HEK293 (cell line): ENCODE data around the gene HPSE2.
A peak's percentile ranks its signal among the peaks of the same experiment; 100 is the strongest.

Experiments used
- CTCF ChIA-PET: fragments of 350-600 bp; formaldehyde crosslinking; extraction: SDS; loops from one replicate; lab custom pipeline; 2021; ENCODE audit warnings: antibody characterized with exemption; lab: Yijun Ruan, JAX
- POLR2A ChIA-PET: fragments of 300-600 bp; formaldehyde crosslinking; extraction: SDS; loops from one replicate; lab custom pipeline; 2020; ENCODE audit warnings: antibody characterized with exemption, inconsistent platforms; lab: Yijun Ruan, JAX
- H3K27ac ChIP-seq: fragments of 200-500 bp; sonication (Bioruptor generic); 2 replicates; pipeline ENCODE4 v1.5.1; 2014; ENCODE audit warnings: low read depth, low read length, control low read depth, inconsistent platforms; ENCODE audit errors: extremely low read depth
- H3K36me3 ChIP-seq, 2 experiments: fragments of 200-500 bp in 1 of 2; sonication (Bioruptor generic) in 1 of 2; 1 replicate in 1 of 2; 2 replicates in 1 of 2; pipeline ENCODE4 v1.5.1; 2014 to 2017; ENCODE audit warnings: inconsistent platforms in 2 of 2, low read length in 2 of 2; ENCODE audit not compliant: control insufficient read depth in 2 of 2, insufficient read depth in 1 of 2
- H3K4me1 ChIP-seq: fragments of 200-500 bp; sonication (Bioruptor generic); 2 replicates; pipeline ENCODE4 v1.5.1; 2014; ENCODE audit warnings: mild to moderate bottlenecking, low read length, inconsistent platforms; ENCODE audit not compliant: control insufficient read depth, insufficient read depth
- H3K4me3 ChIP-seq: 2 replicates; pipeline ENCODE4 v1.5.1; 2011; ENCODE audit warnings: low read depth, mild to moderate bottlenecking, control low read depth, low read length, moderate library complexity
- H3K9me3 ChIP-seq: fragments of 200-500 bp; sonication (Bioruptor generic); 2 replicates; pipeline ENCODE4 v1.5.1; 2014; ENCODE audit warnings: low read depth, low read length, inconsistent platforms; ENCODE audit not compliant: control insufficient read depth, insufficient read depth
- ELK4 ChIP-seq: IDR thresholded peaks from 2 replicates; pipeline ENCODE4 v1.6.1; 2011; ENCODE audit warnings: mild to moderate bottlenecking, low read depth, low read length, borderline replicate concordance
- GLI2 ChIP-seq: fragments of 450-650 bp; formaldehyde crosslinking; IDR thresholded peaks from 2 replicates; pipeline ENCODE4; 2017; ENCODE audit warnings: missing biosample characterization, missing genetic modification characterization, low read depth, borderline replicate concordance
- HOXA7 ChIP-seq: sonication (generic); formaldehyde crosslinking; IDR thresholded peaks from 2 replicates; pipeline ENCODE4 v1.8.1; 2022; ENCODE audit warnings: missing genetic modification reagents, borderline replicate concordance
- MYNN ChIP-seq: fragments of 450-650 bp; formaldehyde crosslinking; IDR thresholded peaks from 2 replicates; pipeline ENCODE4 v1.5.1; 2016; ENCODE audit warnings: missing biosample characterization, missing genetic modification characterization, borderline replicate concordance
- SETDB1 ChIP-seq: IDR thresholded peaks from one replicate; pipeline ENCODE4 v1.6.1; 2017; ENCODE audit warnings: mild to moderate bottlenecking, low read length, moderate library complexity, mixed read lengths; ENCODE audit not compliant: insufficient read length
- ZBTB20 ChIP-seq: fragments of 450-650 bp; formaldehyde crosslinking; IDR thresholded peaks from 2 replicates; pipeline ENCODE4 v1.5.1; 2016; ENCODE audit warnings: missing biosample characterization, missing genetic modification characterization
- ZFP69B ChIP-seq: fragments of 450-650 bp; formaldehyde crosslinking; IDR thresholded peaks from 2 replicates; pipeline ENCODE4 v1.5.1; 2016; ENCODE audit warnings: missing biosample characterization, missing genetic modification characterization
- ZNF121 ChIP-seq: fragments of 450-650 bp; formaldehyde crosslinking; IDR thresholded peaks from 2 replicates; pipeline ENCODE4 v1.5.1; 2016; ENCODE audit warnings: missing biosample characterization, missing genetic modification characterization
- ZNF138 ChIP-seq: fragments of 450-650 bp; formaldehyde crosslinking; IDR thresholded peaks from 2 replicates; pipeline ENCODE4 v1.5.1; 2016; ENCODE audit warnings: missing biosample characterization, missing genetic modification characterization, borderline replicate concordance
- ZNF16 ChIP-seq: fragments of 450-650 bp; formaldehyde crosslinking; IDR thresholded peaks from 2 replicates; pipeline ENCODE4 v1.5.1; 2016; ENCODE audit warnings: low read depth, missing biosample characterization, missing genetic modification characterization
- ZNF2 ChIP-seq: fragments of 450-650 bp; formaldehyde crosslinking; IDR thresholded peaks from 2 replicates; pipeline ENCODE4 v1.5.1; 2016; ENCODE audit warnings: missing biosample characterization, missing genetic modification characterization
- ZNF266 ChIP-seq: fragments of 450-650 bp; formaldehyde crosslinking; IDR thresholded peaks from 2 replicates; pipeline ENCODE4 v1.5.1; 2016; ENCODE audit warnings: missing biosample characterization, missing genetic modification characterization, low read depth
- ZNF280C ChIP-seq: fragments of 450-650 bp; formaldehyde crosslinking; IDR thresholded peaks from 2 replicates; pipeline ENCODE4 v1.5.1; 2016; ENCODE audit warnings: missing biosample characterization, missing genetic modification characterization
- ZNF513 ChIP-seq: fragments of 450-650 bp; IDR thresholded peaks from 2 replicates; pipeline ENCODE4 v1.5.1; 2018; ENCODE audit warnings: missing biosample characterization, missing genetic modification characterization
- ZNF514 ChIP-seq: fragments of 450-650 bp; formaldehyde crosslinking; IDR thresholded peaks from 2 replicates; pipeline ENCODE4 v1.5.1; 2016; ENCODE audit warnings: missing biosample characterization, missing genetic modification characterization
- ZNF549 ChIP-seq: fragments of 450-650 bp; IDR thresholded peaks from 2 replicates; pipeline ENCODE4 v1.5.1; 2018; ENCODE audit warnings: missing biosample characterization, missing genetic modification characterization, mild to moderate bottlenecking, inconsistent platforms, moderate library complexity
- ZNF645 ChIP-seq: fragments of 450-650 bp; formaldehyde crosslinking; IDR thresholded peaks from 2 replicates; pipeline ENCODE4; 2016; ENCODE audit warnings: missing biosample characterization, missing genetic modification characterization
- ZNF677 ChIP-seq: fragments of 450-650 bp; IDR thresholded peaks from 2 replicates; pipeline ENCODE4 v1.5.0; 2018; ENCODE audit warnings: missing biosample characterization, mild to moderate bottlenecking, missing genetic modification characterization, moderate library complexity
- ZXDB ChIP-seq: fragments of 450-650 bp; formaldehyde crosslinking; IDR thresholded peaks from 2 replicates; pipeline ENCODE4 v1.5.1; 2016; ENCODE audit warnings: missing biosample characterization, missing genetic modification characterization
- TF ChIP-seq, protein P1 (sequence below): fragments of 450-650 bp; formaldehyde crosslinking; IDR thresholded peaks from 2 replicates; pipeline ENCODE4 v1.5.1; 2016; ENCODE audit warnings: missing biosample characterization, missing genetic modification characterization

HPSE2 gene

GRCh38 chr10:98599032-98599610 is 636.5 kb downstream of the HPSE2 start:
- H3K36me3 ChIP-seq: no peaks in the 10 kb centered on the region
- H3K9me3 ChIP-seq: no peaks in the 10 kb centered on the region; the same call in 1 of the 2 replicates
- POLR2A ChIA-PET: no interaction called here

DNA sequence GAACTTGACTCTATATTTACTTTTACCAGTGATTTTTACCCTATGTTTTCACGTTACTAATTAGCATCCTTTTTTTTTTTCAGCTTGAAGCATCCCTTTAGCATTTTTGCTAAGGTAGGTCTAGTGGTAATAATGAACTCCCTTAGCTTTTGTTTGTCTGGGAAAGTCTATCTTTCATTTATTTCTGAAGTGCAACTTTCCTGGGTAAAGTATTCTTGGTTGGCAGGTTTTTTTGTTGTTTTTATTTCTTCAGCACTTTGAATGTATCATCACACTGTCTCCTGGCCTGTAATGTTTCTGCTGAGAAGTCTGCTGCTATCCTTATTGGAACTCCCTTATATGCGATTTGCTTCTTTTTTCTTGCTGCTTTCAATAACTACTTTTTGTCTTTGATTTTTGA is 639.2 kb downstream of the HPSE2 start:
- H3K9me3 ChIP-seq: no peaks in the 10 kb centered on the region; the same call in 1 of the 2 replicates
- POLR2A ChIA-PET: no interaction called here

More at GRCh38 chr10:98599032-98599610, 636.5 kb downstream of the HPSE2 start:
- no peak overlapping the region for H3K27ac ChIP-seq
- H3K4me1 ChIP-seq: no peaks in the 10 kb centered on the region
- CTCF ChIA-PET: interaction anchor here (0.6 kb wide), 1 partner anchor 173 kb away, joined by 3 read pairs; no protein-coding TSS in a partner anchor
- no peak for TF ChIP-seq MYNN
- TF ChIP-seq ZNF677 (tag by site-specific recombination): no peak
- no peak for TF ChIP-seq ZXDB (tag by site-specific recombination)
- no peak for TF ChIP-seq ZNF280C (tag by site-specific recombination)
- no peak for TF ChIP-seq ELK4
- TF ChIP-seq ZFP69B: no peak
- TF ChIP-seq ZNF513 (tag by site-specific recombination): no peak
- TF ChIP-seq HOXA7 (CRISPR knock-in tag): no peak
- TF ChIP-seq ZNF2 (tag by site-specific recombination): no peak
- TF ChIP-seq ZNF121: no peak
- TF ChIP-seq ZNF514: no peak
- no peak for TF ChIP-seq ZBTB20 (tag by site-specific recombination)
- no peak for TF ChIP-seq ZNF549 (tag by site-specific recombination)
- no peak for TF ChIP-seq ZNF138 (tag by site-specific recombination)
- no peak for TF ChIP-seq ZNF645 (tag by site-specific recombination)
- TF ChIP-seq GLI2 (tag by site-specific recombination): no peak
- no peak for TF ChIP-seq ZNF266 (tag by site-specific recombination)
- H3K4me3 ChIP-seq: no peak overlapping the region

More for the DNA sequence above, 639.2 kb downstream of the HPSE2 start:
- Histone ChIP-seq H3K27ac (no peak overlapping the region), H3K4me3 (no peak overlapping the region), H3K36me3 (no peaks in the 10 kb centered on the region), H3K4me1 (no peaks in the 10 kb centered on the region)
- CTCF ChIA-PET: interaction anchor here (0.5 kb wide), 1 partner anchor 549 kb away, joined by 4 read pairs; no protein-coding TSS in a partner anchor
- TF ChIP-seq SETDB1: peak; percentile 94
- TF ChIP-seq, protein P1, sequence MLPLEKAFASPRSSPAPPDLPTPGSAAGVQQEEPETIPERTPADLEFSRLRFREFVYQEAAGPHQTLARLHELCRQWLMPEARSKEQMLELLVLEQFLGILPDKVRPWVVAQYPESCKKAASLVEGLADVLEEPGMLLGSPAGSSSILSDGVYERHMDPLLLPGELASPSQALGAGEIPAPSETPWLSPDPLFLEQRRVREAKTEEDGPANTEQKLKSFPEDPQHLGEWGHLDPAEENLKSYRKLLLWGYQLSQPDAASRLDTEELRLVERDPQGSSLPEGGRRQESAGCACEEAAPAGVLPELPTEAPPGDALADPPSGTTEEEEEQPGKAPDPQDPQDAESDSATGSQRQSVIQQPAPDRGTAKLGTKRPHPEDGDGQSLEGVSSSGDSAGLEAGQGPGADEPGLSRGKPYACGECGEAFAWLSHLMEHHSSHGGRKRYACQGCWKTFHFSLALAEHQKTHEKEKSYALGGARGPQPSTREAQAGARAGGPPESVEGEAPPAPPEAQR (tag by site-specific recombination): no peak
- TF ChIP-seq ZNF16 (tag by site-specific recombination): no peak
